ENCODE data around the gene SPSB1. TPM values are rescaled to one million over a fixed set of nuclear protein-coding genes. Genes with fewer than 3 reads are reported as not detected.

The SPSB1 gene
- 16.9 to 43.2 TPM (median 19.8 TPM) in 3 replicates for polyA plus RNA-seq
- polyA plus RNA-seq (2011; ENCODE audit: low read depth) = 19.8 TPM
- polyA plus RNA-seq (2011; cell fraction: cytosol; rRNA removed) = 12.1 and 17.8 TPM in 2 replicates
- polyA plus RNA-seq (2011; cell fraction: nucleus; rRNA removed) = 19.7 and 26.5 TPM in 2 replicates
- 18.5 and 23.4 TPM in 2 replicates for polyA plus RNA-seq (2012; ENCODE audit: low replicate concordance)
- polyA minus RNA-seq = 14.3 to 41.7 TPM (median 16.8 TPM) in 3 replicates
- polyA minus RNA-seq (2011; cell fraction: cytosol; rRNA and poly(A)+ RNA removed) = 18.4 TPM
- 19.2 and 24.3 TPM in 2 replicates for polyA minus RNA-seq (2011; cell fraction: nucleus; rRNA and poly(A)+ RNA removed)

DNA sequence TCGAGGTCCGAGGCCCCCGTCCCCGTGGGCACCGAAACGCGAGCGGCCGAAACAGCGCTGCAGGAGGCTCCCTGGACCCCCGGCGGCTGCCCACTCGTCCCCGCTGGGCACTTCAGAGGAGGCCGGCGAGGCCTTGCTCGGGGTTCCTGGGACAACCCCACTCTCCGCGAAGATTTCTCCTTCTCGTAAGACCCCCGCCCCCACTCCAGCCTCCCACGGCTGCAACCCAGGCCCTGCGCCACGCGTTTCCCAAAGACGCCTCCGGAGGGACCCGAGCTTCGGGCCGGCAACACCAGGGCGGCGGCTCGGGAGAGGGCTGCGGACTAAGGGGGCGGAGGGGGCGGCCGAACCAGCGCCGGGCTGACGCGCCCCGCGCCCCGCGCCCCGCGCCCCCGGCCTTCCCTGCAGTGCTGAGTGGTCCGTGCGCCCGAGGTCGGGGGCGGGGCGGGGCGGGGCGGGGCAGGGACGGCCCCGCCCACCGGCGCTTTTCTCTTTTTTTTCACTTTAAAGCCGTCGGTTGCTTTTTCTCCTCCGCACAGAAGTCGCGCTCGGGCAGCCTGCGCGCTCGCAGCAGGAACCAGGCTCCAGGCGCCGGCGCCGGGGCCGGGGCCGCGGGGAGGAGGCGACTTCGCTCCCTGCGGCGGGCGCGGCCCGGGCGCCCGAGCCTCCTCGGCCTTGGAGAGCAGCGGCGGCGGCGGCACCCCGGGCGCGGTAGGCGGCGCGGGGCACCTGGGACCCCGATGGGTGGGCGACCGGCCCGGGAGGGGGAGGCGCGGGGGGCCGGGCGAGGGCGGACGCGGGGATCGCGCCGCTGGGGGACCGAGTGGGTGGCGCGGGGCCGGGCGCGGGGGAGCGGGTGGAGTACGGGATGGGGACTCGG lies at the start of gene SPSB1:
Gene SPSB1 (plus strand): TSS at position 534 of the 880 bp plus-strand sequence. CDS start 62,998 bp downstream, outside the sequence.
- Histone ChIP-seq H3K9me1 (ENCODE audit: control insufficient read depth, extremely low read depth, insufficient read depth, low read length) (peaks cover 3% of the 10 kb centered on the region), H4K20me1 (ENCODE audit: control insufficient read depth, extremely low read depth, insufficient read depth, low read length) (no peaks in the 10 kb centered on the region), H3K36me3 (ENCODE audit: control insufficient read depth in 2 of 2, extremely low read depth in 1 of 2, insufficient read depth in 2 of 2, low read length in 2 of 2) (peaks cover 2 to 10% of the 10 kb centered on the region in 2 experiments), H3K4me3 (ENCODE audit: control insufficient read depth in 2 of 3, extremely low read depth in 1 of 3, insufficient read depth in 2 of 3, low read depth in 1 of 3, low read length in 3 of 3) (peak within 1 kb of the TSS; percentile 60 to 99 (median 67)), H3K9me3 (ENCODE audit: control insufficient read depth, low read depth, low read length) (peaks cover 2% of the 10 kb centered on the region), H3K79me2 (ENCODE audit: control insufficient read depth, insufficient read depth, low read length) (peaks cover 37% of the 10 kb centered on the region), H2AFZ (ENCODE audit: control insufficient read depth, low read length) (peak within 1 kb of the TSS; percentile 63), H3K4me2 (ENCODE audit: control insufficient read depth, extremely low read depth, insufficient read depth, low read depth, low read length) (peak within 1 kb of the TSS; percentile 97), H3K27me3 (ENCODE audit: control insufficient read depth, extremely low read depth, insufficient read depth, low read length) (no peaks in the 10 kb centered on the region), H3K9ac (ENCODE audit: control insufficient read depth, extremely low read depth, insufficient read depth, low read length) (peak within 1 kb of the TSS; percentile 96), H3K27ac (ENCODE audit: control insufficient read depth, insufficient read depth, low read length) (peak within 1 kb of the TSS; percentile 87), H3K4me1 (ENCODE audit: control insufficient read depth, extremely low read depth, insufficient read depth, low read length) (peaks cover 34% of the 10 kb centered on the region)
- dilution Hi-C loops (cut with MboI; ENCODE audit: extremely low pct_ligation_motif_present, low sequenced_read_pairs) = no loop called here
- DNase-seq (ENCODE audit: low read depth, low spot score) (no peak), FAIRE-seq (no peak)
- TF ChIP-seq, protein P1, sequence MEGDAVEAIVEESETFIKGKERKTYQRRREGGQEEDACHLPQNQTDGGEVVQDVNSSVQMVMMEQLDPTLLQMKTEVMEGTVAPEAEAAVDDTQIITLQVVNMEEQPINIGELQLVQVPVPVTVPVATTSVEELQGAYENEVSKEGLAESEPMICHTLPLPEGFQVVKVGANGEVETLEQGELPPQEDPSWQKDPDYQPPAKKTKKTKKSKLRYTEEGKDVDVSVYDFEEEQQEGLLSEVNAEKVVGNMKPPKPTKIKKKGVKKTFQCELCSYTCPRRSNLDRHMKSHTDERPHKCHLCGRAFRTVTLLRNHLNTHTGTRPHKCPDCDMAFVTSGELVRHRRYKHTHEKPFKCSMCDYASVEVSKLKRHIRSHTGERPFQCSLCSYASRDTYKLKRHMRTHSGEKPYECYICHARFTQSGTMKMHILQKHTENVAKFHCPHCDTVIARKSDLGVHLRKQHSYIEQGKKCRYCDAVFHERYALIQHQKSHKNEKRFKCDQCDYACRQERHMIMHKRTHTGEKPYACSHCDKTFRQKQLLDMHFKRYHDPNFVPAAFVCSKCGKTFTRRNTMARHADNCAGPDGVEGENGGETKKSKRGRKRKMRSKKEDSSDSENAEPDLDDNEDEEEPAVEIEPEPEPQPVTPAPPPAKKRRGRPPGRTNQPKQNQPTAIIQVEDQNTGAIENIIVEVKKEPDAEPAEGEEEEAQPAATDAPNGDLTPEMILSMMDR (optimal IDR thresholded peaks at IDR 0.05 in 1 of 3, IDR thresholded peaks at IDR 0.05 in 1 of 3, conservative IDR thresholded peaks at IDR 0.05 in 1 of 3; ENCODE audit: extremely low read depth in 1 of 3, insufficient read depth in 2 of 3, low read length in 3 of 3) = no peak
- TF ChIP-seq EZH2 (IDR thresholded peaks at IDR 0.05; ENCODE audit: low read length) = no peak

DNA sequence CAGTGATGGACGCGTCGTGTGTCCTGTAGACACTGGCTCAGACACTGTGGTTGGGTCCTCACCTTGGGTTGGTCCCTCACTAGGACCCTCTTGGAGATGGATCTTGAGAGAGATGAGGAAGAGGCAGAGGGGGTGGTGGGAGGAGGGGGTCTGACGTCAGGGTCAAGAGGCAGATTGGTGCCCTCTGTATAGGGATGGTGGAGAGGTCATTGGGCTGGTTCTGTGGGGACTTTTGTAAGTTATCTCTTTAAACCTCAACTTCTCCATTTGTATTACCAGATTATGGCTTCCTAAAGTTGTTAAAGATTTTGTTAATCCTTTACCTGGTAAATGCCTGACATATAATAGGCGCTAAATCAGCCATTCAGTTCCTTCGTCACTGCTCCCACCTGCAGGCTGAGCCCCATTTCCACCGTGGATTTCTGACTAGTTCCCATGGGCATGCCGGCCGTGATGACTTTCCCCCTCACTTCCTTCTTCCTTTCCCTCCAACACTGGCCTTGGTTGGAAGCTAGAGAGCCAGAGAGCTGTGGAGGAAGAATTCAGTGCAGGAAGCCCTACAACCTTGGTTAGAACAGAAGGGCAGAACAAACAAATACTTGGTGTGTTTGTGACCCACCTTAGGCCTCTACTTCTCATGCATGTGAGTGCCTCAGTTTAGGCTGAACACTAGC lies 49.5 kb upstream of the SPSB1 start:
- no peaks in the 10 kb centered on the region for H3K79me2 ChIP-seq (ENCODE audit: control insufficient read depth, insufficient read depth, low read length)
- H4K20me1 ChIP-seq (ENCODE audit: control insufficient read depth, extremely low read depth, insufficient read depth, low read length) = no peaks in the 10 kb centered on the region
- no peak overlapping the region for H2AFZ ChIP-seq (ENCODE audit: control insufficient read depth, low read length)
- H3K4me2 ChIP-seq (ENCODE audit: control insufficient read depth, extremely low read depth, insufficient read depth, low read depth, low read length) = no peak overlapping the region
- no peaks in the 10 kb centered on the region for H3K9me1 ChIP-seq (ENCODE audit: control insufficient read depth, extremely low read depth, insufficient read depth, low read length)
- H3K27ac ChIP-seq (ENCODE audit: control insufficient read depth, insufficient read depth, low read length) = no peak overlapping the region
- FAIRE-seq (no peak), DNase-seq (ENCODE audit: low read depth, low spot score) (no peak)
- H3K4me1 ChIP-seq (ENCODE audit: control insufficient read depth, extremely low read depth, insufficient read depth, low read length) = peaks cover 14% of the 10 kb centered on the region
- dilution Hi-C loops (cut with MboI; ENCODE audit: extremely low pct_ligation_motif_present, low sequenced_read_pairs) = no loop called here
- H3K9me3 ChIP-seq (ENCODE audit: control insufficient read depth, low read depth, low read length) = no peaks in the 10 kb centered on the region
- no peak overlapping the region for H3K4me3 ChIP-seq (ENCODE audit: control insufficient read depth in 2 of 3, extremely low read depth in 1 of 3, insufficient read depth in 2 of 3, low read depth in 1 of 3, low read length in 3 of 3)
- H3K9ac ChIP-seq (ENCODE audit: control insufficient read depth, extremely low read depth, insufficient read depth, low read length) = no peak overlapping the region
- TF ChIP-seq, protein P1 (optimal IDR thresholded peaks at IDR 0.05 in 1 of 3, IDR thresholded peaks at IDR 0.05 in 1 of 3, conservative IDR thresholded peaks at IDR 0.05 in 1 of 3; ENCODE audit: extremely low read depth in 1 of 3, insufficient read depth in 2 of 3, low read length in 3 of 3) = no peak
- no peak for TF ChIP-seq EZH2 (IDR thresholded peaks at IDR 0.05; ENCODE audit: low read length)
- H3K36me3 ChIP-seq (ENCODE audit: control insufficient read depth in 2 of 2, extremely low read depth in 1 of 2, insufficient read depth in 2 of 2, low read length in 2 of 2) = no peaks in the 10 kb centered on the region
- H3K27me3 ChIP-seq (ENCODE audit: control insufficient read depth, extremely low read depth, insufficient read depth, low read length) = peaks cover 13% of the 10 kb centered on the region

Data from keratinocyte (primary cell).